PFSK-1 (cell line): Measurements from ENCODE around the gene TEX14.

Source experiments
- FOXP2 ChIP-seq: optimal IDR thresholded peaks from 2 replicates; pipeline ENCODE3; 2011; ENCODE audit warnings: borderline replicate concordance, control low read depth, inconsistent platforms; ENCODE audit not compliant: insufficient read depth; ENCODE audit errors: extremely low read length, extremely low read depth
- POLR2AphosphoS5 ChIP-seq: IDR thresholded peaks from 2 replicates; pipeline ENCODE4 v1.6.1; 2012; ENCODE audit warnings: low read depth, mild to moderate bottlenecking, control low read depth, low read length, moderate library complexity
- REST ChIP-seq, 2 experiments: IDR thresholded peaks; 2 replicates each; pipeline versions ENCODE4 v1.6.1 to v1.8.0; 2011 to 2012; ENCODE audit warnings: low read depth in 2 of 2, low read length in 2 of 2, control low read depth in 1 of 2, inconsistent platforms in 1 of 2, mild to moderate bottlenecking in 1 of 2, moderate library complexity in 1 of 2; ENCODE audit not compliant: insufficient read depth in 1 of 2
- SIN3A ChIP-seq: IDR thresholded peaks from 2 replicates; pipeline ENCODE4 v1.6.1; 2012; ENCODE audit warnings: mild to moderate bottlenecking, low read length, moderate library complexity, borderline replicate concordance; ENCODE audit not compliant: insufficient read depth
- TAF1 ChIP-seq: IDR thresholded peaks from 2 replicates; pipeline ENCODE4 v1.6.1; 2012; ENCODE audit warnings: low read length, control low read depth, borderline replicate concordance; ENCODE audit not compliant: insufficient read depth

TEX14 gene

GRCh38 chr17:58624751-58625150 lies 67.1 kb downstream of the TEX14 start:
- TF ChIP-seq SIN3A: no peak
- TF ChIP-seq FOXP2: no peak
- no peak for TF ChIP-seq REST (IDR thresholded peaks at IDR 0.05; ENCODE audit: insufficient read depth in 1 of 2, low read depth in 2 of 2, low read length in 2 of 2)
- TF ChIP-seq TAF1: no peak
- TF ChIP-seq POLR2AphosphoS5: no peak

- TF ChIP-seq POLR2AphosphoS5 (no peak), TAF1 (no peak), SIN3A (no peak), FOXP2 (no peak), REST (IDR thresholded peaks at IDR 0.05; ENCODE audit: insufficient read depth in 1 of 2, low read depth in 2 of 2, low read length in 2 of 2) (no peak)
Measured at GRCh38 chr17:58621174-58621573, 70.7 kb downstream of the TEX14 start.

DNA sequence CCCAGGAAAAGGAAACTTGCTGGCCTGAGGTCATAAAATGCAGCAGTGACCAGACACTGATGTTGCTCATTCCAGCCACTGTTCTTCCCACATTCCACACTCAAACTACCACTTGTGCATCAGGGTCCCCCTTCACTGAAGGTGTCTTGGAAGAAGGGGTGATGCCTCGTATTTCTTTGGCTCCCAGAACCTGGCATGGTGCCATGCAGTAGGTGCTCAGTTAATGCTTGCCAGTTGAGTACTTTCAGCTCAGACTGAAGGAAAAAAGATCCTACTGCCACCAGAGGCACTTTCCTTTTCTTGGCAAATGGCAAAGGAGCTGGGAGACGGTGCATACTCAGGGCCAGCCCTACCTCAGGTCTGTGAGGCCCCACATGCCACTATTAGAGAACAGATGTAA lies 73.5 kb downstream of the TEX14 start:
- TF ChIP-seq POLR2AphosphoS5 (no peak), FOXP2 (no peak), SIN3A (no peak), TAF1 (no peak), REST (IDR thresholded peaks at IDR 0.05; ENCODE audit: insufficient read depth in 1 of 2, low read depth in 2 of 2, low read length in 2 of 2) (no peak)

DNA sequence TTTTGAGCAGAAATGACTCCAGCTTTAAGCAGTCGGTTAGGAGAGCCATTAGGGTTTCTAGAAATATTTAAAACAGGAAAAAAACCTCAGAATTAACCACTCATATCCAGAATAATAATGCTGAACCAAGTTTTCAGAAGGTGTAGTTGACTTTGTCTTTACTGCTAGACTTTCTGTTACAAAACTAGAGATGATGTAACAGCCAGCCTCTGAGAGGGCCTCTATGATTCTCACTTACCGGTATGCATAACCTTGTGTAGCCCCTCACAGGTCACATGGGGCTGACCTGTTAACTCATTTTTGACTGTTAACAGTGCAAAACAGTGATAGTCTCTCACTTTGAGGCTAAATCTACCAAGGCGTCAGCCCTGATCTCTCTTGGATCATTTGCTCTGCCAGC lies 74.3 kb downstream of the TEX14 start:
- TF ChIP-seq POLR2AphosphoS5 (no peak), SIN3A (no peak), REST (IDR thresholded peaks at IDR 0.05; ENCODE audit: insufficient read depth in 1 of 2, low read depth in 2 of 2, low read length in 2 of 2) (no peak), FOXP2 (no peak), TAF1 (no peak)
